Mucosa of descending colon (tissue), 3 donors: ENCODE data around the gene TRIM73. TPM values are rescaled to one million over a fixed set of nuclear protein-coding genes. Genes with fewer than 3 reads are reported as not detected.
"Not testable (repeated sequence)": the region's sequence is repeated elsewhere in the genome, so short reads cannot be mapped to it uniquely, and the experiment has no call there.

Experiments used
- ATAC-seq: fragments of 200-7000 bp; cut with Tn5 transposase; one replicate; pipeline ENCODE4 v1.9.1; 2020; ENCODE audit warnings: mild to moderate bottlenecking, moderate library complexity
- DNase-seq, 3 donors: peaks; one replicate each; pipeline ENCODE4 v3.0.0-alpha.2; 2020
- H3K36me3 ChIP-seq: fragments of 200-600 bp; one replicate; pipeline ENCODE4 v1.8.0; 2021; ENCODE audit warnings: low read depth, mild to moderate bottlenecking
- H3K4me1 ChIP-seq: fragments of 200-600 bp; one replicate; pipeline ENCODE4 v1.8.0; 2021; ENCODE audit warnings: low read depth, mild to moderate bottlenecking
- H3K4me3 ChIP-seq: fragments of 200-600 bp; one replicate; pipeline ENCODE4 v1.8.0; 2021; ENCODE audit warnings: mild to moderate bottlenecking
- H3K9me3 ChIP-seq: fragments of 200-600 bp; one replicate; pipeline ENCODE4 v1.8.0; 2021; ENCODE audit warnings: mild to moderate bottlenecking
- intact Hi-C, 2 donors: fragments of 100-400 bp; cut with DNase I in 1 of 2; cut with micrococcal nuclease in 1 of 2; formaldehyde crosslinking; loops; one replicate each; pipeline versions ENCODE4 v1.11.0 to v1.11.1; 2022; cut with DNase I, micrococcal nuclease
- total RNA-seq, 3 donors: library from RNA; stranded (reverse); fragmentation: NEBNext Ultra II Directional in 2 of 3; extraction: Animal tissue kit (Norgen Biotek cat#: 25700) in 2 of 3; gene quantifications; one replicate each; pipeline versions ENCODE4 v1.2.1 to v1.2.4, GENCODE V29; 2021 to 2023
- donor health status: DM: no; HTN: no; CAD: no; lungs with moderate emphysema.
- donor health status: DM: no; HTN: no; CAD: no.
- donor health status: DM: no; HTN: yes; CAD: no.

The TRIM73 gene
- total RNA-seq, 3 donors from 2014 or later = 3.2 to 5.7 (median 4.3) TPM

- intact Hi-C loops, ATAC-seq, DNase-seq, H3K4me3 ChIP-seq, H3K4me1 ChIP-seq, H3K36me3 ChIP-seq, H3K9me3 ChIP-seq: not testable (repeated sequence)
These were observed 28.1 kb downstream of the TRIM73 start for GRCh38 chr7:75423481-75423880.

GRCh38 chr7:75439000-75439399, 43.6 kb downstream of the TRIM73 start:
- H3K4me3 ChIP-seq, DNase-seq, H3K4me1 ChIP-seq, H3K9me3 ChIP-seq, intact Hi-C loops, ATAC-seq: not testable (repeated sequence)
- H3K36me3 ChIP-seq = peaks cover 17% of the 10 kb centered on the region

- intact Hi-C loops, H3K9me3 ChIP-seq, H3K36me3 ChIP-seq, DNase-seq, H3K4me3 ChIP-seq, H3K4me1 ChIP-seq: not testable (repeated sequence)
- ATAC-seq = peak; percentile 75
These were observed 46.7 kb downstream of the TRIM73 start for GRCh38 chr7:75442101-75442464.

GRCh38 chr7:75442465-75443111, 47.2 kb downstream of the TRIM73 start:
- intact Hi-C loops = not testable (repeated sequence)

GRCh38 chr7:75449946-75450345, 54.5 kb downstream of the TRIM73 start:
- DNase-seq, ATAC-seq, H3K9me3 ChIP-seq, intact Hi-C loops, H3K4me3 ChIP-seq, H3K36me3 ChIP-seq, H3K4me1 ChIP-seq: not testable (repeated sequence)

More at GRCh38 chr7:75442465-75443111, 47.2 kb downstream of the TRIM73 start:
- not testable (repeated sequence) for H3K4me1 ChIP-seq, H3K9me3 ChIP-seq, H3K36me3 ChIP-seq
- peak; percentile 99 for ATAC-seq
- peak overlapping the region; percentile 19 for H3K4me3 ChIP-seq
- DNase-seq = peak in 2 of 3 donors; percentile 17 to 47

GRCh38 chr7:75452494-75452955, 57.1 kb downstream of the TRIM73 start:
- peak; percentile 94 for ATAC-seq
- H3K4me3 ChIP-seq, H3K9me3 ChIP-seq, intact Hi-C loops, H3K36me3 ChIP-seq, DNase-seq, H3K4me1 ChIP-seq: not testable (repeated sequence)

Other genes starting within 250 kb of the TRIM73 start
- 10 to 100 TPM; 29.2 to 43.7 (median 34.4) TPM for gene POM121C, start 90.7 kb downstream of the TRIM73 start, total RNA-seq
- under 1 TPM in 2 of 3 donors, not detected in 1; 0.17 to 0.38 TPM for gene SPDYE5, start 96.7 kb downstream of the TRIM73 start, total RNA-seq